Astrocyte (in vitro differentiated cells and primary cell): ENCODE measurements around the gene TSSK3.

ENCODE experiments used
- CTCF ChIP-seq: IDR thresholded peaks from 2 replicates; pipeline ENCODE4 v1.5.1; 2011; ENCODE audit warnings: low read depth, mild to moderate bottlenecking, inconsistent platforms, low read length, moderate library complexity; ENCODE audit not compliant: insufficient read depth
- EZH2 ChIP-seq: IDR thresholded peaks from 2 replicates; pipeline ENCODE4 v1.6.1; 2012; ENCODE audit warnings: mild to moderate bottlenecking, low read length, inconsistent platforms; ENCODE audit not compliant: insufficient read depth

- no peak for TF ChIP-seq CTCF
- no peak for TF ChIP-seq EZH2
Observed at GRCh38 chr1:32405672-32406467, 43.5 kb downstream of the TSSK3 start.
